ENCODE data around the gene MED25. TPM values are rescaled to one million over a fixed set of nuclear protein-coding genes. Genes with fewer than 3 reads are reported as not detected.

Gene MED25
- total and polyA plus RNA-seq, 2 experiments from 2014 or later: 45.6 to 58.6 TPM

DNA sequence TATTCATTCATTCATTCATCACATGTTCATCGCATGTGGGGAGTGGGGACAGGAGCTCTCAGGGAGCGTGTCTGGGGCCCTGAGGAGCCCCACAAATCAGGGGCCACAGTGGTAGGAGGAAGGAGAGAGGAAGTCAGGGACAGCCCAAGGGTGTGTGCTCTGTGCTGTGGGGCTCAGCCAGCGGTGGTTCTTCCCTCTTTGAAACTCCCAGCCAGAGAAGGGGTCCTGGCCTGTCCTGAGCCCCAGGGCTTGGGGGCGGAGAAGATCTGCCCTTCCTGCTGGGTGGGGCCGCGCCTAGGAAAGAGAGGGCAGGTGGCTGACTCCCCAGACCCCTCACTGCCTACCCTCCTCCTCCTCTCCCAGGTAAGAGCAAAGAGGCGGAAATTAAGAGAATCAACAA lies 36.7 kb upstream of the MED25 start (continued):
- TF ChIP-seq, protein P1, sequence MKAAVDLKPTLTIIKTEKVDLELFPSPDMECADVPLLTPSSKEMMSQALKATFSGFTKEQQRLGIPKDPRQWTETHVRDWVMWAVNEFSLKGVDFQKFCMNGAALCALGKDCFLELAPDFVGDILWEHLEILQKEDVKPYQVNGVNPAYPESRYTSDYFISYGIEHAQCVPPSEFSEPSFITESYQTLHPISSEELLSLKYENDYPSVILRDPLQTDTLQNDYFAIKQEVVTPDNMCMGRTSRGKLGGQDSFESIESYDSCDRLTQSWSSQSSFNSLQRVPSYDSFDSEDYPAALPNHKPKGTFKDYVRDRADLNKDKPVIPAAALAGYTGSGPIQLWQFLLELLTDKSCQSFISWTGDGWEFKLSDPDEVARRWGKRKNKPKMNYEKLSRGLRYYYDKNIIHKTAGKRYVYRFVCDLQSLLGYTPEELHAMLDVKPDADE (IDR thresholded peaks at IDR 0.05): no peak
- TF ChIP-seq JUNB (IDR thresholded peaks at IDR 0.05; ENCODE audit: unreplicated experiment) (no peak), STAT1 (IDR thresholded peaks at IDR 0.05; ENCODE audit: unreplicated experiment) (no peak), NANOG (IDR thresholded peaks at IDR 0.05; ENCODE audit: borderline replicate concordance) (no peak)
- TF ChIP-seq, protein P2, sequence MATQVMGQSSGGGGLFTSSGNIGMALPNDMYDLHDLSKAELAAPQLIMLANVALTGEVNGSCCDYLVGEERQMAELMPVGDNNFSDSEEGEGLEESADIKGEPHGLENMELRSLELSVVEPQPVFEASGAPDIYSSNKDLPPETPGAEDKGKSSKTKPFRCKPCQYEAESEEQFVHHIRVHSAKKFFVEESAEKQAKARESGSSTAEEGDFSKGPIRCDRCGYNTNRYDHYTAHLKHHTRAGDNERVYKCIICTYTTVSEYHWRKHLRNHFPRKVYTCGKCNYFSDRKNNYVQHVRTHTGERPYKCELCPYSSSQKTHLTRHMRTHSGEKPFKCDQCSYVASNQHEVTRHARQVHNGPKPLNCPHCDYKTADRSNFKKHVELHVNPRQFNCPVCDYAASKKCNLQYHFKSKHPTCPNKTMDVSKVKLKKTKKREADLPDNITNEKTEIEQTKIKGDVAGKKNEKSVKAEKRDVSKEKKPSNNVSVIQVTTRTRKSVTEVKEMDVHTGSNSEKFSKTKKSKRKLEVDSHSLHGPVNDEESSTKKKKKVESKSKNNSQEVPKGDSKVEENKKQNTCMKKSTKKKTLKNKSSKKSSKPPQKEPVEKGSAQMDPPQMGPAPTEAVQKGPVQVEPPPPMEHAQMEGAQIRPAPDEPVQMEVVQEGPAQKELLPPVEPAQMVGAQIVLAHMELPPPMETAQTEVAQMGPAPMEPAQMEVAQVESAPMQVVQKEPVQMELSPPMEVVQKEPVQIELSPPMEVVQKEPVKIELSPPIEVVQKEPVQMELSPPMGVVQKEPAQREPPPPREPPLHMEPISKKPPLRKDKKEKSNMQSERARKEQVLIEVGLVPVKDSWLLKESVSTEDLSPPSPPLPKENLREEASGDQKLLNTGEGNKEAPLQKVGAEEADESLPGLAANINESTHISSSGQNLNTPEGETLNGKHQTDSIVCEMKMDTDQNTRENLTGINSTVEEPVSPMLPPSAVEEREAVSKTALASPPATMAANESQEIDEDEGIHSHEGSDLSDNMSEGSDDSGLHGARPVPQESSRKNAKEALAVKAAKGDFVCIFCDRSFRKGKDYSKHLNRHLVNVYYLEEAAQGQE (IDR thresholded peaks at IDR 0.05; ENCODE audit: unreplicated experiment): no peak

DNA sequence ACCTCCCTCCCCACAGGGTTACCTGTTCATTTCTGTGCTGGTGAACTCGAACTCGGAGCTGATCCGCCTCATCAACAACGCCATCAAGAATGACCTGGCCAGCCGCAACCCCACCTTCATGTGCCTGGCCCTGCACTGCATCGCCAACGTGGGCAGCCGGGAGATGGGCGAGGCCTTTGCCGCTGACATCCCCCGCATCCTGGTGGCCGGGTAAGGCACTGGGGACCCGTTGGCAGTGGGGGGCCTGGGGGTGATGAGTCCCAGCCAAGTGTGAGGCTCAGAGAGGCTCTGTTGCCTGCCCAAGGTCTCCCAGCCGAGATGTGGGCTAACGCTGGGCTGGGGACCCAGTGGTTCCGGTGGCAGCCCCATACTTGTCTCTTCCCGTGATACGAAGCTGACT lies 35.6 kb upstream of the MED25 start:
- H3K27me3 ChIP-seq (ENCODE audit: insufficient read depth): no peaks in the 10 kb centered on the region
- H3K36me3 ChIP-seq (ENCODE audit: insufficient read depth): peaks cover 11% of the 10 kb centered on the region; the same call in 1 of the 2 replicates
- peaks cover 7% of the 10 kb centered on the region for H3K27me3 Mint-ChIP-seq (ENCODE audit: insufficient read depth, low read depth, poor library complexity)
- H3K36me3 Mint-ChIP-seq (ENCODE audit: low read depth): peaks cover 35% of the 10 kb centered on the region
- H2AFZ ChIP-seq: no peak overlapping the region
- H3K4me3 Mint-ChIP-seq: no peak overlapping the region
- no peaks in the 10 kb centered on the region; the same call in 2 of the 3 replicates for H3K9me3 Mint-ChIP-seq
- H3K79me2 ChIP-seq (replicated peaks; ENCODE audit: insufficient read depth): peaks cover 4% of the 10 kb centered on the region; the same call in 1 of the 2 replicates
- H3F3A ChIP-seq (replicated peaks; ENCODE audit: low read depth): no peaks in the 10 kb centered on the region
- peaks cover 9% of the 10 kb centered on the region for H3K4me1 Mint-ChIP-seq
- TF ChIP-seq POLR2AphosphoS5 (IDR thresholded peaks at IDR 0.05; ENCODE audit: low read depth): no peak
- TF ChIP-seq EZH2phosphoT487 (IDR thresholded peaks at IDR 0.05; ENCODE audit: unreplicated experiment): no peak
- DNase-seq (ENCODE audit: low spot score) (no peak), ATAC-seq (no peak)
- H3K27ac Mint-ChIP-seq: no peak overlapping the region
- H3K9me2 ChIP-seq (ENCODE audit: insufficient read depth): no peaks in the 10 kb centered on the region
- H3K4me3 ChIP-seq: no peak overlapping the region
- no peaks in the 10 kb centered on the region for H3K4me1 ChIP-seq (ENCODE audit: insufficient read depth)
- H3K27ac ChIP-seq (ENCODE audit: low read depth): no peak overlapping the region
- H3K4me2 ChIP-seq: no peak overlapping the region
- H4K20me1 ChIP-seq (replicated peaks; ENCODE audit: insufficient read depth): peaks cover 4% of the 10 kb centered on the region; the same call in 1 of the 2 replicates

DNA sequence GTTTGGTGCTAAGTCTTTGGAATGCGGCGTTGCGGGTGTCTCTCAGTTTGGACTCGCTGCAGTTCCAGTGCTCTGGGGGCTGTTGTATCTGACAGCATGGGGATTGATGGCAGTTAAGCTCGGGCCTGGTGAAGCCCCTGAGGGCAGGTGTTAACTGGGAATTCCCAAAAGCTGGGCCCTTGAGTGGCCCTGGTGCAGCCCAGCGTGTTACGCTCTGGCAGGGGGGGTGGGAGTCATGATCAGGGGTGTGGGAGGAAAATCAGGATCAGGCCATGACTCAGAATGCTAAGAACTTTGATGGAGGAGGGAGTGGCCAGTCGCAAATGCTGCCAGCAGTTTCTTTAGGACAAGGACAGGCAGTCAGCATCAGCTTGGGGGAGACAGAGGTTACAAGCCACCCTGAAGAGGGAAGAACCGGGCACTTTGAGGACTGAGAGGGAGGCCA lies 31.7 kb upstream of the MED25 start:
- Histone ChIP-seq H3K79me2 (replicated peaks; ENCODE audit: insufficient read depth) (no peaks in the 10 kb centered on the region; the same call in 1 of the 2 replicates), H3K27me3 (ENCODE audit: insufficient read depth) (no peaks in the 10 kb centered on the region), H3K27ac (ENCODE audit: low read depth) (no peak overlapping the region), H3K9me2 (ENCODE audit: insufficient read depth) (no peaks in the 10 kb centered on the region), H3F3A (replicated peaks; ENCODE audit: low read depth) (no peaks in the 10 kb centered on the region), H3K36me3 (ENCODE audit: insufficient read depth) (peaks cover 11% of the 10 kb centered on the region; the same call in 1 of the 2 replicates), H3K4me3 (no peak overlapping the region), H4K20me1 (replicated peaks; ENCODE audit: insufficient read depth) (peaks cover 4% of the 10 kb centered on the region), H2AFZ (no peak overlapping the region), H3K4me1 (ENCODE audit: insufficient read depth) (no peaks in the 10 kb centered on the region), H3K4me2 (no peak overlapping the region)
- ATAC-seq (no peak), DNase-seq (ENCODE audit: low spot score) (no peak)
- Mint-ChIP-seq H3K9me3 (peaks cover 3% of the 10 kb centered on the region; the same call in 1 of the 3 replicates), H3K27me3 (ENCODE audit: insufficient read depth, low read depth, poor library complexity) (peaks cover 10% of the 10 kb centered on the region), H3K4me1 (no peaks in the 10 kb centered on the region), H3K36me3 (ENCODE audit: low read depth) (peaks cover 49% of the 10 kb centered on the region), H3K4me3 (no peak overlapping the region), H3K27ac (no peak overlapping the region)
- TF ChIP-seq EZH2phosphoT487 (IDR thresholded peaks at IDR 0.05; ENCODE audit: unreplicated experiment) (no peak), EZH2 (IDR thresholded peaks at IDR 0.05; ENCODE audit: low read depth, unreplicated experiment) (no peak), POLR2AphosphoS5 (IDR thresholded peaks at IDR 0.05; ENCODE audit: low read depth) (no peak), ZNF114 (CRISPR knock-in tag; IDR thresholded peaks at IDR 0.05) (no peak), CREB1 (CRISPR knock-in tag; IDR thresholded peaks at IDR 0.05; ENCODE audit: low read depth) (no peak), STAT1 (IDR thresholded peaks at IDR 0.05; ENCODE audit: unreplicated experiment) (no peak)
- TF ChIP-seq, protein P1 (IDR thresholded peaks at IDR 0.05): no peak
- TF ChIP-seq, protein P2 (IDR thresholded peaks at IDR 0.05; ENCODE audit: unreplicated experiment): no peak
- TF ChIP-seq, protein P3, sequence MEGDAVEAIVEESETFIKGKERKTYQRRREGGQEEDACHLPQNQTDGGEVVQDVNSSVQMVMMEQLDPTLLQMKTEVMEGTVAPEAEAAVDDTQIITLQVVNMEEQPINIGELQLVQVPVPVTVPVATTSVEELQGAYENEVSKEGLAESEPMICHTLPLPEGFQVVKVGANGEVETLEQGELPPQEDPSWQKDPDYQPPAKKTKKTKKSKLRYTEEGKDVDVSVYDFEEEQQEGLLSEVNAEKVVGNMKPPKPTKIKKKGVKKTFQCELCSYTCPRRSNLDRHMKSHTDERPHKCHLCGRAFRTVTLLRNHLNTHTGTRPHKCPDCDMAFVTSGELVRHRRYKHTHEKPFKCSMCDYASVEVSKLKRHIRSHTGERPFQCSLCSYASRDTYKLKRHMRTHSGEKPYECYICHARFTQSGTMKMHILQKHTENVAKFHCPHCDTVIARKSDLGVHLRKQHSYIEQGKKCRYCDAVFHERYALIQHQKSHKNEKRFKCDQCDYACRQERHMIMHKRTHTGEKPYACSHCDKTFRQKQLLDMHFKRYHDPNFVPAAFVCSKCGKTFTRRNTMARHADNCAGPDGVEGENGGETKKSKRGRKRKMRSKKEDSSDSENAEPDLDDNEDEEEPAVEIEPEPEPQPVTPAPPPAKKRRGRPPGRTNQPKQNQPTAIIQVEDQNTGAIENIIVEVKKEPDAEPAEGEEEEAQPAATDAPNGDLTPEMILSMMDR (conservative IDR thresholded peaks at IDR 0.05; ENCODE audit: low read depth in 2 of 2): no peak

Measured in GM23338 (cell line).